ENCODE results near the gene LRRC38. TPM values are rescaled to one million over a fixed set of nuclear protein-coding genes. Genes with fewer than 3 reads are reported as not detected.

The LRRC38 gene
- total RNA-seq, 1 experiment from 2014 or later, result 2.6 TPM

DNA sequence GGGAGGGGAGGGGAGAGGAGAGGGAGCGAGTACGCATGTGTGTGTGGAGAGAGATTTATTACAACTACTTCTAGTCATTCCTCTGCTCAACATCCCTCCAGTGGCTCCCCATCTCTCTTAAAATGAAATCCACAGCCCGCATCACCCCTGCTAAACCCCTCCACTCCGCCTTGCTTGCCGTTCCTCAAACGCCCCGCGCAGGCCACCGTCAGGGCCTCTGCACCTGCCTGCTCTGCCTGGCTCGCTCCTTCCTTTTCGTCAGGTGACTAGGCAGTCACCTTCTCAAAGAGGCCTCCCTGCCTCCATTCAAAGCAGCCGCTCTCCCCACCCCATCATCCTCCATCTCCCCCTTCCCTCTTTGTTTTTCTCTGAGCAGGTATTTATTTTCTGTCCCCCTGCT, 29.9 kb downstream of the LRRC38 start:
- H3K9me2 ChIP-seq (replicated peaks; ENCODE audit: low read length), result no peaks in the 10 kb centered on the region
- no peak overlapping the region for H2AFZ ChIP-seq (ENCODE audit: low read length)
- no peak overlapping the region for H3K4me2 ChIP-seq (ENCODE audit: low read length)
- H3K27me3 ChIP-seq (ENCODE audit: low read length), result peaks cover 35% of the 10 kb centered on the region
- no peaks in the 10 kb centered on the region for H3K4me1 ChIP-seq (ENCODE audit: insufficient read depth, low read length)
- H3K36me3 ChIP-seq (ENCODE audit: low read depth, low read length), result no peaks in the 10 kb centered on the region
- no peaks in the 10 kb centered on the region for H3K9me3 ChIP-seq (ENCODE audit: low read length)
- no peaks in the 10 kb centered on the region for H3K79me2 ChIP-seq (ENCODE audit: low read length)
- no peaks in the 10 kb centered on the region for H4K20me1 ChIP-seq (ENCODE audit: low read length)
- H3K9ac ChIP-seq (ENCODE audit: low read length), result no peak overlapping the region
- ChIA-PET POLR2A (ENCODE audit: unreplicated experiment) (no interaction called here), CTCF (no interaction called here)
- no peak overlapping the region for H3K27ac ChIP-seq (ENCODE audit: low read length)
- H3F3A ChIP-seq (ENCODE audit: low read length, unreplicated experiment), result no peaks in the 10 kb centered on the region
- no TSS peak for BruUV-seq (replicated peaks)
- TF ChIP-seq, protein P1, sequence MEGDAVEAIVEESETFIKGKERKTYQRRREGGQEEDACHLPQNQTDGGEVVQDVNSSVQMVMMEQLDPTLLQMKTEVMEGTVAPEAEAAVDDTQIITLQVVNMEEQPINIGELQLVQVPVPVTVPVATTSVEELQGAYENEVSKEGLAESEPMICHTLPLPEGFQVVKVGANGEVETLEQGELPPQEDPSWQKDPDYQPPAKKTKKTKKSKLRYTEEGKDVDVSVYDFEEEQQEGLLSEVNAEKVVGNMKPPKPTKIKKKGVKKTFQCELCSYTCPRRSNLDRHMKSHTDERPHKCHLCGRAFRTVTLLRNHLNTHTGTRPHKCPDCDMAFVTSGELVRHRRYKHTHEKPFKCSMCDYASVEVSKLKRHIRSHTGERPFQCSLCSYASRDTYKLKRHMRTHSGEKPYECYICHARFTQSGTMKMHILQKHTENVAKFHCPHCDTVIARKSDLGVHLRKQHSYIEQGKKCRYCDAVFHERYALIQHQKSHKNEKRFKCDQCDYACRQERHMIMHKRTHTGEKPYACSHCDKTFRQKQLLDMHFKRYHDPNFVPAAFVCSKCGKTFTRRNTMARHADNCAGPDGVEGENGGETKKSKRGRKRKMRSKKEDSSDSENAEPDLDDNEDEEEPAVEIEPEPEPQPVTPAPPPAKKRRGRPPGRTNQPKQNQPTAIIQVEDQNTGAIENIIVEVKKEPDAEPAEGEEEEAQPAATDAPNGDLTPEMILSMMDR (conservative IDR thresholded peaks at IDR 0.05; ENCODE audit: low read depth, low read length), result no peak
- TF ChIP-seq EZH2phosphoT487 (IDR thresholded peaks at IDR 0.05; ENCODE audit: borderline replicate concordance, low read length) (no peak), EZH2 (IDR thresholded peaks at IDR 0.05; ENCODE audit: low read length, unreplicated experiment) (no peak)
- DNase-seq (no peak), ATAC-seq (no peak)
- no peak overlapping the region for H3K4me3 ChIP-seq (ENCODE audit: low read length)
- intact Hi-C loops (cut with micrococcal nuclease), result no loop called here

DNA sequence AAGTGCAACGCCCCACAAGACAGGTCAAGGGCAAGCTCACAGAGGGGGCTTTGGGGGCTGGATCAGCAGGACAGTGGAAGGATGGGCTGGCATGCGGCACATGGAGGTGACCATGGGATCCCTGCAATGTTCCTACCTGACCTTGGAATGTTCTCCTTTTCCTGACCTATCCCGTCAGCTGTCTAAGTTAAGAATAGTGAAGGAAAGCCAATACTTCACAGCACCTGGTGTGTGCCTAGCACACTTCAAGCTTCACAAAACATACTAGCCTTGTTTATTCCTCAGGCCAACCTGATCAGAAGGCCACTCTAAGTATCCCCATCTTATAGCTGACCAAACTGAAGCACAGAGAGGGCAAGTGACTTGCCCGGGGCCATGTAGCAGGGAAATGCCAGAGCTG, 31.2 kb downstream of the LRRC38 start:
- TF ChIP-seq EZH2phosphoT487 (IDR thresholded peaks at IDR 0.05; ENCODE audit: borderline replicate concordance, low read length) (no peak), EZH2 (IDR thresholded peaks at IDR 0.05; ENCODE audit: low read length, unreplicated experiment) (no peak)
- TF ChIP-seq, protein P1 (conservative IDR thresholded peaks at IDR 0.05; ENCODE audit: low read depth, low read length), result no peak
- Histone ChIP-seq H3K9me3 (ENCODE audit: low read length) (no peaks in the 10 kb centered on the region), H3K4me1 (ENCODE audit: insufficient read depth, low read length) (no peaks in the 10 kb centered on the region), H3K4me3 (ENCODE audit: low read length) (no peak overlapping the region), H4K20me1 (ENCODE audit: low read length) (no peaks in the 10 kb centered on the region), H2AFZ (ENCODE audit: low read length) (no peak overlapping the region), H3K27me3 (ENCODE audit: low read length) (peaks cover 37% of the 10 kb centered on the region), H3K9me2 (replicated peaks; ENCODE audit: low read length) (no peaks in the 10 kb centered on the region), H3K79me2 (ENCODE audit: low read length) (no peaks in the 10 kb centered on the region), H3K4me2 (ENCODE audit: low read length) (no peak overlapping the region), H3K27ac (ENCODE audit: low read length) (no peak overlapping the region), H3F3A (ENCODE audit: low read length, unreplicated experiment) (no peaks in the 10 kb centered on the region), H3K36me3 (ENCODE audit: low read depth, low read length) (no peaks in the 10 kb centered on the region), H3K9ac (ENCODE audit: low read length) (no peak overlapping the region)
- intact Hi-C loops (cut with micrococcal nuclease), result no loop called here
- ATAC-seq (no peak), DNase-seq (no peak)
- ChIA-PET CTCF (no interaction called here), POLR2A (ENCODE audit: unreplicated experiment) (no interaction called here)
- BruUV-seq (replicated peaks), result no TSS peak

DNA sequence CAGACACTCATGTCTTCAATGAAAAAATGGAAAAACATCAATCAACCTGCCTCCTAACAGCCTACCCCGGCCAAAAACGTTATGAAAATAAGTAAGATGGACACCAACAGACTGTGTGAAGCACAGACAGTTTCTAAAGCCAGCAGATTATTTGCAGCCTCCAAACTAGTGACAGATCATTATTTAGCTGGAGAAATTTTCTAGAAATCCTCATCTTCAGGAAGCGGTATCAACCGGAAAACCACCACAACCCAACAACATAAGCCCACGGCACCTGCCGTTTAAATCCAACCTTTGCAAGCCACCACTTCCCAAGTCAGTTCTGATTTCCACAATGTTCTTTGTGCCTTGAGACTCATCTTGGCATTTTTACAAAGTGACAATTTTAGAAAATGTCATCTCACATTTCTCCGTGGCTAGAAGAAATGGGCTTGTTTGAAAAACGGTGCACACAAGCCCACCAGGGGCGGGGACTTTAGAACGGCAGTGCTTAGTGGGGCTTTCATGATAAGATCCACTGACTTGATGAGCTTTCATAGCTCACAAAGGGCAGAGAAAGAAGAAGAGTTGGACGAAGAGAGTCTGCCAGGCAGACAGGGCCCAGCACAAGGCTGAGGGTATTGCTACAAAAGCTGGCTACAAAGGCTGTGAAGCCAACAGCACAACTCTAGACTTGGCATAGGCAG, 34.5 kb downstream of the LRRC38 start:
- Histone ChIP-seq H2AFZ (ENCODE audit: low read length) (no peak overlapping the region), H3K9ac (ENCODE audit: low read length) (no peak overlapping the region), H3K36me3 (ENCODE audit: low read depth, low read length) (no peaks in the 10 kb centered on the region), H3K4me1 (ENCODE audit: insufficient read depth, low read length) (no peaks in the 10 kb centered on the region), H3K4me2 (ENCODE audit: low read length) (no peak overlapping the region), H3K79me2 (ENCODE audit: low read length) (no peaks in the 10 kb centered on the region), H3K27ac (ENCODE audit: low read length) (no peak overlapping the region), H3K9me2 (replicated peaks; ENCODE audit: low read length) (no peaks in the 10 kb centered on the region), H3K27me3 (ENCODE audit: low read length) (peaks cover 40% of the 10 kb centered on the region), H3K9me3 (ENCODE audit: low read length) (no peaks in the 10 kb centered on the region), H3F3A (ENCODE audit: low read length, unreplicated experiment) (no peaks in the 10 kb centered on the region), H3K4me3 (ENCODE audit: low read length) (no peak overlapping the region), H4K20me1 (ENCODE audit: low read length) (no peaks in the 10 kb centered on the region)
- ChIA-PET CTCF (no interaction called here), POLR2A (ENCODE audit: unreplicated experiment) (no interaction called here)
- intact Hi-C loops (cut with micrococcal nuclease), result no loop called here
- no peak for DNase-seq
- TF ChIP-seq EZH2 (IDR thresholded peaks at IDR 0.05; ENCODE audit: low read length, unreplicated experiment) (no peak), EZH2phosphoT487 (IDR thresholded peaks at IDR 0.05; ENCODE audit: borderline replicate concordance, low read length) (no peak)
- TF ChIP-seq, protein P1 (conservative IDR thresholded peaks at IDR 0.05; ENCODE audit: low read depth, low read length), result no peak
- no peak for ATAC-seq
- BruUV-seq (replicated peaks), result no TSS peak
